H9 (cell line): Measurements from ENCODE around the gene CCDC51. TPM values are rescaled to one million over a fixed set of nuclear protein-coding genes. Genes with fewer than 3 reads are reported as not detected.

Experiments used
- DNase-seq: peaks from one replicate; pipeline ENCODE4 v3.0.0-alpha.2; 2017
- H2AFZ ChIP-seq: one replicate; pipeline ENCODE4 v1.6.1; 2013; ENCODE audit warnings: mild to moderate bottlenecking, low read length, control low read depth, moderate library complexity
- H2AK5ac ChIP-seq: 2 replicates; pipeline ENCODE4 v1.6.1; 2013; ENCODE audit warnings: low read length, control low read depth, mixed read lengths; ENCODE audit not compliant: insufficient read length
- H2BK120ac ChIP-seq: one replicate; pipeline ENCODE4 v1.6.1; 2013; ENCODE audit warnings: low read depth, mild to moderate bottlenecking, low read length, control low read depth, inconsistent platforms; ENCODE audit not compliant: poor library complexity, severe bottlenecking
- H2BK12ac ChIP-seq: 2 replicates; pipeline ENCODE4 v1.6.1; 2013; ENCODE audit warnings: low read length, control low read depth, mixed read lengths, low read depth; ENCODE audit not compliant: insufficient read length
- H2BK15ac ChIP-seq: 2 replicates; pipeline ENCODE4 v1.6.1; 2013; ENCODE audit warnings: low read depth, low read length, control low read depth
- H2BK20ac ChIP-seq: one replicate; pipeline ENCODE4 v1.6.1; 2013; ENCODE audit warnings: low read depth, mild to moderate bottlenecking, low read length, control low read depth, inconsistent platforms; ENCODE audit not compliant: poor library complexity, severe bottlenecking
- H2BK5ac ChIP-seq: 2 replicates; pipeline ENCODE4 v1.6.1; 2013; ENCODE audit warnings: low read length, control low read depth, mixed read lengths; ENCODE audit not compliant: insufficient read length
- H3K14ac ChIP-seq: 2 replicates; pipeline ENCODE4 v1.6.1; 2013; ENCODE audit warnings: low read length, control low read depth; ENCODE audit not compliant: insufficient read depth
- H3K18ac ChIP-seq: 2 replicates; pipeline ENCODE4 v1.6.1; 2013; ENCODE audit warnings: low read depth, mild to moderate bottlenecking, mixed read lengths, low read length, control low read depth; ENCODE audit not compliant: insufficient read length
- H3K23ac ChIP-seq: 2 replicates; pipeline ENCODE4 v1.6.1; 2013; ENCODE audit warnings: low read length, control low read depth, mixed read lengths, low read depth; ENCODE audit not compliant: insufficient read length
- H3K23me2 ChIP-seq: 2 replicates; pipeline ENCODE4 v1.6.1; 2013; ENCODE audit warnings: low read depth, mild to moderate bottlenecking, mixed read lengths, low read length, control low read depth; ENCODE audit not compliant: insufficient read length, poor library complexity, severe bottlenecking
- H3K27ac ChIP-seq: 2 replicates; pipeline ENCODE4 v1.5.1; 2013; ENCODE audit warnings: low read length, control low read depth, mixed read lengths, low read depth; ENCODE audit not compliant: insufficient read length
- H3K27me3 ChIP-seq: 2 replicates; pipeline ENCODE4 v1.6.1; 2013; ENCODE audit warnings: low read length, control low read depth, inconsistent platforms; ENCODE audit not compliant: insufficient read depth
- H3K4ac ChIP-seq: 2 replicates; pipeline ENCODE4 v1.6.1; 2013; ENCODE audit warnings: low read depth, mild to moderate bottlenecking, control low read depth, inconsistent platforms, low read length, moderate library complexity
- H3K4me1 ChIP-seq: 2 replicates; pipeline ENCODE4 v1.6.1; 2013; ENCODE audit warnings: low read length, control low read depth, inconsistent platforms; ENCODE audit not compliant: insufficient read depth
- H3K4me2 ChIP-seq: 2 replicates; pipeline ENCODE4 v1.6.1; 2013; ENCODE audit warnings: low read length, control low read depth, mixed read lengths; ENCODE audit not compliant: insufficient read length, insufficient read depth
- H3K56ac ChIP-seq: 2 replicates; pipeline ENCODE4 v1.6.1; 2013; ENCODE audit warnings: low read depth, mild to moderate bottlenecking, mixed read lengths, low read length, control low read depth; ENCODE audit not compliant: insufficient read length
- H3K79me1 ChIP-seq: 2 replicates; pipeline ENCODE4 v1.6.1; 2013; ENCODE audit warnings: low read depth, mild to moderate bottlenecking, moderate library complexity, low read length, control low read depth, inconsistent platforms; ENCODE audit not compliant: insufficient read depth, poor library complexity, severe bottlenecking
- H3K79me2 ChIP-seq: 2 replicates; pipeline ENCODE4 v1.6.1; 2013; ENCODE audit warnings: low read length, control low read depth, inconsistent platforms; ENCODE audit not compliant: insufficient read depth
- H3K9ac ChIP-seq: 2 replicates; pipeline ENCODE4 v1.6.1; 2013; ENCODE audit warnings: low read length, control low read depth, mixed read lengths; ENCODE audit not compliant: insufficient read length; ENCODE audit errors: extremely low read depth
- H3K9me3 ChIP-seq: one replicate; pipeline ENCODE4 v1.6.1; 2013; ENCODE audit warnings: low read depth, low read length, inconsistent platforms; ENCODE audit not compliant: control insufficient read depth
- H3T11ph ChIP-seq: one replicate; pipeline ENCODE4 v1.6.1; 2013; ENCODE audit warnings: mild to moderate bottlenecking, low read length, control low read depth, inconsistent platforms
- H4K20me1 ChIP-seq: one replicate; pipeline ENCODE4 v1.6.1; 2013; ENCODE audit not compliant: control insufficient read depth, insufficient read length, insufficient read depth
- H4K5ac ChIP-seq: 2 replicates; pipeline ENCODE4 v1.6.1; 2013; ENCODE audit warnings: low read depth, mild to moderate bottlenecking, mixed read lengths, low read length, control low read depth; ENCODE audit not compliant: insufficient read length
- H4K8ac ChIP-seq: replicated peaks from 2 replicates; pipeline ENCODE4 v1.6.1; 2013; ENCODE audit warnings: low read length, control low read depth, mixed read lengths, low read depth; ENCODE audit not compliant: insufficient read length
- H4K91ac ChIP-seq: 2 replicates; pipeline ENCODE4 v1.6.1; 2013; ENCODE audit warnings: low read depth, mild to moderate bottlenecking, moderate library complexity, mixed read lengths, low read length, control low read depth; ENCODE audit not compliant: insufficient read length
- H3K27ac Mint-ChIP-seq, 3 experiments: 2 replicates in 2 of 3; 3 replicates in 1 of 3; pipeline ENCODE4 v1.8.0; 2020 to 2021; ENCODE audit warnings: mixed read lengths in 3 of 3, mild to moderate bottlenecking in 1 of 3, moderate library complexity in 1 of 3
- H3K27me3 Mint-ChIP-seq: 2 replicates; pipeline ENCODE4 v1.8.0; 2021; ENCODE audit warnings: low read depth, mild to moderate bottlenecking, moderate library complexity, mixed read lengths
- H3K36me3 Mint-ChIP-seq, 3 experiments: 2 replicates in 2 of 3; 3 replicates in 1 of 3; pipeline ENCODE4 v1.8.0; 2020 to 2021; ENCODE audit warnings: low read depth in 3 of 3, mixed read lengths in 3 of 3; ENCODE audit not compliant: insufficient read depth in 1 of 3
- H3K4me1 Mint-ChIP-seq, 2 experiments: 2 replicates each; pipeline ENCODE4 v1.8.0; 2020; ENCODE audit warnings: mixed read lengths in 2 of 2
- H3K4me3 Mint-ChIP-seq, 2 experiments: 2 replicates in 1 of 2; 3 replicates in 1 of 2; pipeline ENCODE4 v1.8.0; 2020 to 2021; ENCODE audit warnings: mild to moderate bottlenecking in 2 of 2, mixed read lengths in 2 of 2, moderate library complexity in 1 of 2
- H3K9me3 Mint-ChIP-seq, 2 experiments: 2 replicates in 1 of 2; 3 replicates in 1 of 2; pipeline ENCODE4 v1.8.0; 2020; ENCODE audit warnings: mild to moderate bottlenecking in 2 of 2, mixed read lengths in 2 of 2, moderate library complexity in 1 of 2
- CTCF ChIP-seq: fragments of 200-600 bp; sonication (generic); conservative IDR thresholded peaks from 3 replicates; pipeline ENCODE4 v1.8.0; 2021; ENCODE audit warnings: antibody characterized with exemption, mild to moderate bottlenecking
- WGBS: extraction: QIAGEN DNeasy Blood & Tissue Kit; methylation state at CpG from one replicate; pipeline ENCODE4 v1.1.7; 2013; ENCODE audit warnings: missing lambda C conversion rate, low lambda C conversion rate, mixed read lengths; ENCODE audit not compliant: insufficient read length; ENCODE audit errors: extremely low coverage; 5-methylcytosine and 5-hydroxymethylcytosine counted together
- total RNA-seq: library from RNA; stranded (reverse); gene quantifications from 2 replicates; pipeline ENCODE4 v1.2.1, GENCODE V29; 2021

The CCDC51 gene
- total RNA-seq, 1 experiment from 2014 or later, result 20.0 TPM

GRCh38 chr3:48460517-48460902 is 20.6 kb upstream of the CCDC51 start:
- DNase-seq, result no peak
- Histone ChIP-seq H3K23me2 (no peaks in the 10 kb centered on the region), H4K5ac (no peak overlapping the region), H2BK15ac (no peak overlapping the region), H2BK5ac (no peak overlapping the region), H3T11ph (no peak overlapping the region), H3K9me3 (no peaks in the 10 kb centered on the region), H3K79me2 (no peaks in the 10 kb centered on the region), H3K27me3 (no peaks in the 10 kb centered on the region), H3K18ac (no peak overlapping the region), H2BK12ac (no peak overlapping the region), H2BK120ac (no peak overlapping the region), H3K14ac (no peak overlapping the region), H2AFZ (no peak overlapping the region), H3K4me1 (no peaks in the 10 kb centered on the region), H3K4me2 (no peak overlapping the region), H4K8ac (no peak overlapping the region), H3K9ac (no peak overlapping the region), H3K23ac (no peak overlapping the region), H2BK20ac (no peak overlapping the region), H4K91ac (no peak overlapping the region), H3K56ac (no peak overlapping the region), H3K4ac (no peak overlapping the region), H3K79me1 (no peaks in the 10 kb centered on the region), H3K27ac (no peak overlapping the region), H2AK5ac (no peak overlapping the region), H4K20me1 (no peaks in the 10 kb centered on the region)
- H3K9me3 Mint-ChIP-seq, result no peaks in the 10 kb centered on the region
- no CpG with 5 or more reads among the region's 3 CpGs for WGBS
- no peak for TF ChIP-seq CTCF
- H3K27me3 Mint-ChIP-seq, result no peaks in the 10 kb centered on the region
- peaks cover 6 to 7% of the 10 kb centered on the region in 2 experiments for H3K4me1 Mint-ChIP-seq
- peaks cover 4 to 52% (median 34%) of the 10 kb centered on the region in 3 experiments; a peak in 6 of 7 replicates for H3K36me3 Mint-ChIP-seq
- H3K27ac Mint-ChIP-seq, result no peak overlapping the region
- no peak overlapping the region for H3K4me3 Mint-ChIP-seq
